Activated T-cell treated with anti-CD3 and anti-CD28 coated beads, Interleukin-2, amount 50 U/mL, for 1 hour (primary cell): ENCODE measurements around the gene EDN3.
"Not testable (repeated sequence)": the region's sequence is repeated elsewhere in the genome, so short reads cannot be mapped to it uniquely, and the experiment has no call there.

Experiments
- DNase-seq: peaks from one replicate; pipeline ENCODE4 v3.0.0-alpha.2; 2020

Gene EDN3

DNA sequence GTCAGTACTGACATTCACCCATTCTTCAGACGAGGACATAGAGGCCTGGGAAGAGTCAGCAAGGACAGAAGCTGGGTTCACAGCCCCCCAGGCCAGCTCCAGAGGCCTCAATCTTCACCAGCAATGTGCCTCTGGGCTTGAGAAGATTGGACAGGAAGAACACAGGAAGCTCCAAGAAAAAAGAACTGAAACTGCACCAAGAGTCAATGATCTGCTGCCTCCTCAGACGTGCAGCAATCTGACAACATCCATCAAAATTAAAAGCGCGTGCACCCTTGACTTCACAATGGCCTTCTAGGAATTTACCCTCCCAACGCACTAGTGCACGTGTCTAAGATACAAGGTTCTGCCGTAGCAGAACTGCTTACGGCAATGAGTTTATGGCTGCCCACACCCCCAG lies 38.0 kb downstream of the EDN3 start:
- DNase-seq, result not testable (repeated sequence)

DNA sequence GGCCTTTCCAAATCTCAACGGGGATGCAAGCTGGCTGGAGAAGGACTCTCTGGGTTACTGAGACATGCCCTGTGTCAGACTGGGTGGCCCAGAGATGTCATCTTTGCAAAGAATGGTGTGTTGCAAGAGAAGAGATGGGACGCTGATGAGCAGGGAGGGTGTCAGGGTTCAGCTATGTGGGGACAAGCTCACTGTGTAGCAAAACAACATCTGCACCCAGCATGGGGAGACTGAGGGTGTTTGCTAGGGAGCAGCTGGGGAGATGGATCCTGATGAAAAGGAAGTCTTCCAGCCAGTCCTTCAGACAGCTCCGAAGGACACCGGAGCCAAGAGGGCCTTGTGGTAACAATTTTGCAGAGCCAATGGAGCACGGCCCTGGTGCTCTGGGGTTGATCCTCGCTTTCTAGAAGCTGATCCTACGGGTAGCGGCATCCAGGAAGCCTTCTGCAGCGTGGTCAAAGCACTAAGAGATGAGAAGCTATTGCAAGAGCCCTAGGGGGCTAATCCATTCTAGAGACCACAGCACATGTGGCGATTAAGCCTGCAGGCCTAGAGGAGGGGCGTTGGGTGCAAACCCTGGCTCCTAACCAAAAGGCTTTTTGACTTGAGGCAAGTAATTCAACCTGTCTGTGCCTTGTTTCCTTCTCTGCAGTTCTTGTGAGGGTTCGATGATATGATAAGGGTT lies 39.9 kb downstream of the EDN3 start:
- DNase-seq, result no peak

DNA sequence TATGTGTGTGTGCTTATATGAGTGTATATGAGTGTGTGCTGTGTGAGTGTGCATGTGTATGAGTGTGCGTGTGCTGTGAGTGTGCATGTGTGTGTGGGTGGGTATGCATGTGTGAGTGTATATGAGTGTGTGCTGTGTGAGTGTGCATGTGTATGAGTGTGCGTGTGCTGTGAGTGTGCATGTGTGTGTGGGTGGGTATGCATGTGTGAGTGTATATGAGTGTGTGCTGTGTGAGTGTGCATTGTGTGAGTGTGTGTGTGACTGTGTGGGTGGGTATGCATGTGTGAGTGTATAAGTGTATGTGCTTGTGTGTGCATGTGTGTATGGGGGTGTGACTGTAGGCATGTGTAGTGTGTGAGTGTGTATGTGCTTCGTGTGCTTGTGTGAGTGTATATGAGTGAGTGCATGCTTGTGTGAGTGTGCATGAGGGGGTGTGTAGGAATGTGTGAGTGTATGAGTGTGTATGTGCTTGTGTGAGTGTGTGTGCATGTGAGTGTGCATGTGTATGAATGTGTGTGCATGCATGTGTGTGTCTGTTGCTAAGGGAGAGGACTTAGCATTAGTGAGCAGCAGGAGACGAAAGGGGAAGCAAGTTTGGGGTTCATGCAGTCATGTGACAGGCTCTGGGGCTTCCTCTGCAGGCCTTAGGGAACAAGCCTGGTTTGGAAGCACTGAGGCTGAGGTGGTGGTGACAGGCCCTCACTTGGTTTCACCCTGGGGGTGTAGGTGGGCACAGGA lies 41.0 kb downstream of the EDN3 start:
- DNase-seq, result not testable (repeated sequence)

DNA sequence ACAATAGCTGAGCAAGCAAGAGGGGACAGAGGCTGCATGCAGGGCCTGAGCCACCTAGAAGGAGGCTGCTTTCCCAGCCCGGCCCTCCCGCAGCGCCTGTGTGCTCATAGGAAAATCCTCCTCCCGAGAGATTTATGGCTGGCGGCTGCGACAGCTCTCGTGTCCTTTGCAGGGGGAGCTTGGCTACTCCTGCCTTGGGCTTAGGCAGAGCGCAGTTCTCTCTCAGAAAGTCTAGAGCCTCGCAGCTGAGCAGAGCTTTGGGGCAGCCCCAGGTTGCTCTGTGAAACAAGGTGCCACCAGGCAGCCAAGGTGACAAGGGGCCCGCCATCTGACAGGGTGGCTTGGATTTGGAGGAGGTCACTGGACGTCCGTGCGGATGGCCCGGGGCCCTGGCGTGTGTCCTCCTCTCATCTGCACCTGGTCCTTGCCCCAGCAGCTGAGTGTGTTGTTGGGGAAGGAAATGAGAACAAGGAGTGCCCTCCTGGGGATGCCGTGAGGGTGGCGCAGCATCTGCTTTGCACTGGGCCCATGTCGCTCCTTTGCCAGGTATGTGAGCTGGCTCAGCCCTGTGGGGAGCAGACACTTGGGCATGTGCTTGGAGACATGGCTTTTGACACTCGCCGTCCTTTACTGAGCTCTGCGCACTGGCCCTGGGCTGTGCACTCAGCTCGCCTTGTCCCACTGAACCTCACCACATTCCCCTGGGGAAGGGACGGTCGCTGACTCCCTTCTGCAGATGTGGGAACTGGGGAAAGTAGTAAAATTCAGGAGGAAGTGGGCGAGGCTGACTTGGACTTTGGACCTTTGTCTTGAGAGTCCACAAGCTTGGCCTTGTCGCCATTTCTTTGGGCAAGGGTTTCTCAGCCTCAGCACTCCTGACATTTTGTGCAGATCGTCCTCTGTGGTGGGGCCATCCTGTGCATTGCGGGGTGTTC lies 41.9 kb downstream of the EDN3 start:
- no peak for DNase-seq

DNA sequence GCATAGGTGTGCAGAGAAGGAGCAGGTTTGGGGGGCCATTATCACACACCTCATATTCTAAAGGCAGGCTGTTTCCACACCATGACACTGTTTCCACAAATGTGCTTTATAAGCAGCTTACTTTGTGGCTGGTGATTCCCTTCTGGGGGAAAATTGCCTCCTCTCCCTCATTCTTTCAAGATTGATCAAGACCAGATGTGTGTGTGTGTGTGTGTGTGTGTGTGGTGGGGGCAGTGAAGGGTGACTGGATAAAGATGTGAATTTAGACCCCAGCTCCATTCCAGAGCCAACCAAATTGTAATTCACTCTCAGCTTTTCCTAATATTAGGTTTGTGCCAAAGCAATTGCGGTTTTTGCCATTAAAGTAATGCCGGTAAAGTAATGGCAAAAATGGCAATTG lies 45.6 kb downstream of the EDN3 start:
- no peak for DNase-seq

- no peak for DNase-seq
These were observed 48.9 kb downstream of the EDN3 start for GRCh38 chr20:59349277-59349676.

- DNase-seq, result no peak
These were observed 50.1 kb downstream of the EDN3 start for GRCh38 chr20:59350330-59351156.

GRCh38 chr20:59351157-59352040 lies 51.0 kb downstream of the EDN3 start:
- no peak for DNase-seq

- DNase-seq, result no peak
These were observed 52.1 kb downstream of the EDN3 start for GRCh38 chr20:59352541-59352940.

DNA sequence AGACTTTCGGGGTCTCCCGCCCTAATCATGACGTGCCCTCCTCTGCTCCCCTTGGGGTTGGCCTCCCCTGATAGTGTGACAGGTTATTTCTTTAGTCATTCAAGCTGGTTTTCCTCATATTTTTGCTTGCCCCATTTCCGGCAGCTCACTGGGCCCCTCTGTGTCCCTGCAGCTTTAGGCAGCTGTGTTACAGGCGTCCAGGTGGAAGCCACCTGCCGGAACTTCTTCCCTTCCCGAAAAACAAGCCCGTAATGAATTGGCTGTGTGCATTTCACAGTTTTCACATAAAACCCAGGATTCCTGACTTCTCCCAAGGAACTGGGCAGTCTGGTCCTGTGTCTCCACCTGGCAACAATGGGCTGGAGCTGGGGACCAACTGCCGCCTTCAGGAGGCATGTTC lies 52.6 kb downstream of the EDN3 start:
- DNase-seq, result no peak

DNA sequence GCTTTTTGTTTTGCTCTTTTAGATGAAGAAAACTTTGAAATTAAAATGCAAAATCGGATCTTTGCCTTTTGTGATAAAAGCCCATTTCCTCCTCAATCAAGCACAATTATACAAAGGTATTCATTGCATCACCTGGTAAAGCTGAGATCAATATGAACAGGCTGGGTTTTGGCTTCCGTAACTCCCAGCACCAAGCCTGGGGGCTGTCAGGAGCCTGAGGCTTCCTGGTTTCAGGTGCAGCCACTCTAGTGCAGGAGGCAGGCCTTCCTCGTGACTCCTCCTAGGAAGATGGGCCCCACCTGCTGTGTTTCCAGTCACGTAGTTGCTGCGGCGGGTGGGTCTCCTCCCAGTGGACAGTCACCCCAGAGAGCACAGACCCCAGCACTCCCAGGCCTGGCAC lies 54.0 kb downstream of the EDN3 start:
- DNase-seq, result no peak

DNA sequence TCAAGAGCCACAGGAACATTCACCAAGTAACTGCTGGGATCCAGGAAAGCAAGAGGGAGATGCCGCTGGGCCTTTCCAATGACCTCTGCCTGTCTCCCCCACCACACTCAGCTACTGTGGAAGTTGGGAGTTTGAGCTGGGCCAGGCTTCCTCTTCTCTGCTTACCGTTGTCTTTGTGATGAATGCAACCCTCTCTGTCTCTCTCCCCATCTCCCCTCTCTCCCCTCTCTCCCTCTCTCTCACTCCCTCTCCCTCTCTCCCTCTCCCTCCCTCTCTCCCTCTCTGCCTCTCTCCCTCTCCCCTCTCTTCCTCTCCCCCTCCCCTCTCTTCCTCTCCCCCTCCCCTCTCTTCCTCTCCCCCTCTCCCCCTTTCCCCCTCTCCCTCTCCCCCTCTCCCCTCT lies 54.8 kb downstream of the EDN3 start:
- DNase-seq, result no peak

- DNase-seq, result no peak
These were observed 56.3 kb downstream of the EDN3 start for GRCh38 chr20:59356662-59357165.

DNA sequence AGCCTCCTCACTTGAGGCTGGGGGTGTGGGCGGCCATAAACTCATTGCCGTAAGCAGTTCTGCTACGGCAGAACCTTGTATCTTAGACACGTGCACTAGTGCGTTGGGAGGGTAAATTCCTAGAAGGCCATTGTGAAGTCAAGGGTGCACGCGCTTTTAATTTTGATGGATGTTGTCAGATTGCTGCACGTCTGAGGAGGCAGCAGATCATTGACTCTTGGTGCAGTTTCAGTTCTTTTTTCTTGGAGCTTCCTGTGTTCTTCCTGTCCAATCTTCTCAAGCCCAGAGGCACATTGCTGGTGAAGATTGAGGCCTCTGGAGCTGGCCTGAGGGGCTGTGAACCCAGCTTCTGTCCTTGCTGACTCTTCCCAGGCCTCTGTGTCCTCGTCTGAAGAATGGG lies 58.4 kb downstream of the EDN3 start:
- not testable (repeated sequence) for DNase-seq

DNA sequence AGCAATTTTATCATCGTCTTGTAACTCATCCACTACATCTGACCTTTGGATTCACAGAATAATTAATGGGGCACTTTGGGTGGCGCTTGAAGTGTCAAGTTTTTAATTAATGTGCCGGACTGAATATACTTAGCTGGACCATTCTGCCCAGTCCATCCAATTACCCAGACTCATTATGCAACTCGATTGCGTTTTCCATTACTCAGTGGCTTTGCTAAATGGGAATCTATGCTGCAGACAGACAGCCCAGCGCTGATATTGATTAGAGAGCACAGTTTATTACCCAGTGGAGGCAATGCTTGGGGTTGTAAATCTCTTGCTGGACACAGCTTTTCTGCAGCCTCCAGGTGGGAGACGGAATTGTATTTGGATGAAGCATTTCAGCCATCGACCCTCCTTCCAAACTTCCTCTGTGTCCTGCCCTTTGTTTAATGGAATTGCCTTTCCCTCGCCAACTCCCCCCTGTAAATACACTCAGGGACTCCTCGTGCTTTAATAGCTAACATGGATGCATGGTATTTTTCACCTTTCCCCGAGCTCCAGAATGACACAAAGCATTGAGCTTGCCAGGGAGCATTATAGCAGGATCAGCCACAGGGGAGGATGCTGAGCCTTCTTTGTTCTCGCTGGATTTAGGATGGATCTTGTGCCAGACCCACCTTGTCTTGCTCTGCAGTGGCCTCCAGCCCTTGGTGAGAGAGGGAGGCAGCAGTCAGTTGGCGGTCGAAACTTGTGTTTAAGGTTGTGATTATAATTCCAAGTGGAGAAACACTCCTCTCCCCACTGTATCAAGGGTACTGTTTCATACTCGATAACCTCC lies 59.7 kb downstream of the EDN3 start:
- DNase-seq, result no peak

GRCh38 chr20:59360934-59361333 lies 60.5 kb downstream of the EDN3 start:
- DNase-seq, result no peak

DNA sequence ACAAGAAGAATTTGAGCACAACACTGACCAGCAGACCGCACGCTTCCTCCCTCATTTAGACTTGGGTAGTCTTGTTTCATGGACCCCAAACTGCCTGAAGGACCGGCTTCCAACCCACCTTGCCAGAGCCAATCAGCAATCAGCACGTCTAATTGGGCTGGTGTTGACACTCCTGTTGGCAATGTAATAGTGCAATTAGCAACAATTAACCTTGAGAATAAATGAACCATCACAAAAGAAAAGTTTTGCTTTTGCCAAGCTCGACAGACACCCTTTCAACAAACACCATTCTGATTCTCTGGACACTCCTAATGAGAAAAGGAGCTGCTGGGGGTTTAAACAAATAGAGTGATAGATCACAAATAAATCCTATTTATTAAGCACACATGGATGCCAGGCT lies 61.0 kb downstream of the EDN3 start:
- no peak for DNase-seq

GRCh38 chr20:59363101-59363500 lies 62.7 kb downstream of the EDN3 start:
- no peak for DNase-seq

GRCh38 chr20:59364611-59365010 lies 64.2 kb downstream of the EDN3 start:
- no peak for DNase-seq

DNA sequence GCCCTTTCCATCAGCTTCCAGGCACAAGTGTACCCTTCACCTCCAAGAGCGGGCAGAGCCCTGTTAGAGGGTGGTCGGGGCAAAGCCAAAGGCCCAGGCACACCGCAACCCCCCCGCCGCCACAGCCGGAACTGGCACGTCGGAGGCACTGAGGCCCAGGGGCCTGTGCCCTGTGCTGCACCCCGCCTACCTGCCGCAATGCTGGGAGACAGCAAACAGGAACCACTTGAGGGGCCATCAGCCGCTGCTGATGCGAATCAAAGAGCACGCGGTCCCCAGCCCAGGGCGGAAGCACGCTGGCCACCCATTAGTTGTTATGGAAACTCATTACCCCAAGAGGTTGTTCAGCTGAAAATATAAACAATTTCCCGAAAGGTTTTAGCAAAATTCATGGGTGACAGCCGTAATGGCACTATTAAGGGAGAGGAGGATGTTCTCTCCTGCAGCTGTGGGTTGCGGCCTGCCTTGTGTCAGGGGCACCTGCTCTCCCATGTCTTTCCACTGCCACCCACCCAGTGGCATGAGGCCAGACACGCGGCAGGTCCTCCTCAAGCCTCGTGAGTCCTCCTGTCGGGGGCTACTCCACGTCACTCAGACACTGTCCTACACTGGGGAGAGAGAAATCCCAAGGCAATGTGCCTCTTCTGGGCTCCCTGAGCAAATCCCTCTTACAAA lies 65.3 kb downstream of the EDN3 start:
- DNase-seq, result no peak
